Fibroblast of pulmonary artery (primary cell): Measurements from ENCODE around the gene HIPK2.

ENCODE experiments used
- DNase-seq: peaks from one replicate; pipeline ENCODE4 v3.0.0-alpha.2; 2010; ENCODE audit warnings: low read depth
- H3K4me3 ChIP-seq: replicated peaks from 2 replicates; pipeline ENCODE4 v1.5.1; 2011; ENCODE audit warnings: low read depth, mild to moderate bottlenecking, control low read depth, low read length, moderate library complexity
- CTCF ChIP-seq: IDR thresholded peaks from 2 replicates; pipeline ENCODE4 v1.5.1; 2011; ENCODE audit warnings: mild to moderate bottlenecking, control low read depth, low read length, inconsistent platforms; ENCODE audit errors: missing control alignments

The HIPK2 gene

DNA sequence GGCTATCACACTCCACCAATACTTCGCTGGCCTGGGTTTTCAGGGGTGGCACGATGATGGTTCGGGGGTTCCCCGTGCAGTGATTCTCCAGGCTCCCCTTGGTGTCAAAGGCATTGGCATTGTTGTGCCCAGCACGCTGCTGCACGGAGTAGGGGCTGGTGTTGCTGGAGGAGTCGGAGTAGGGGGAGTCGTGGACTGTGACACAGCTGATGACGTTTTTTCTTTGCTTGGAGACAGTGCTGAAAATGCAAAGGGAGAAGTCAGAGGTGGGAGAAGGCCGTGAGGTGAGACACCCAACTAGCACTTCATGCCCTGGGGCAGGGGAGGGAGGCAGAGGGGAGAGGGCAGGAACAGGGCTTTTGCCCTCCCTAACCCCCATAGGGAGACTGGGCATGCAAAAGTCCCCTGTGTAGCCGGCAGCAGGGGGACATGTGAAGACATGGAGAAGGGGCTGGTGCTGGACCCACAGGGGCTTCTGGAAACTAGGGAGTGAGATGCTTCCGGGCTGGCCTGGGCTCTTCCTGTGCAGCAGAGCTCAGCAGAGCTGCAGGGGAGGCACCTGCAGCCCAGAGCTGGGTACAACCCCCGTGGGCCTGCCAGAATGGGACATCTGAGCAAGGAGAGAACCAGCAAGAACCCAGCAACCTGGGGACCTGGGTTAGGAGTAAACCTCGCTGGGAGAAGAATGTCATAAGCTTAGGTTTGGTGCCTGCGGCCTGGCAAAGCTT lies 193.8 kb downstream of the HIPK2 start:
- no peak for DNase-seq
- TF ChIP-seq CTCF: no peak
- no peak overlapping the region for H3K4me3 ChIP-seq

- no peak overlapping the region for H3K4me3 ChIP-seq
- TF ChIP-seq CTCF: no peak
- no peak for DNase-seq
These were observed 195.1 kb downstream of the HIPK2 start for GRCh38 chr7:139582671-139583155.

- no peak for TF ChIP-seq CTCF
- no peak for DNase-seq
- no peak overlapping the region for H3K4me3 ChIP-seq
These were observed 195.6 kb downstream of the HIPK2 start for GRCh38 chr7:139582130-139582650.

GRCh38 chr7:139580435-139580834 lies 197.4 kb downstream of the HIPK2 start:
- H3K4me3 ChIP-seq: no peak overlapping the region
- no peak for TF ChIP-seq CTCF
- no peak for DNase-seq

DNA sequence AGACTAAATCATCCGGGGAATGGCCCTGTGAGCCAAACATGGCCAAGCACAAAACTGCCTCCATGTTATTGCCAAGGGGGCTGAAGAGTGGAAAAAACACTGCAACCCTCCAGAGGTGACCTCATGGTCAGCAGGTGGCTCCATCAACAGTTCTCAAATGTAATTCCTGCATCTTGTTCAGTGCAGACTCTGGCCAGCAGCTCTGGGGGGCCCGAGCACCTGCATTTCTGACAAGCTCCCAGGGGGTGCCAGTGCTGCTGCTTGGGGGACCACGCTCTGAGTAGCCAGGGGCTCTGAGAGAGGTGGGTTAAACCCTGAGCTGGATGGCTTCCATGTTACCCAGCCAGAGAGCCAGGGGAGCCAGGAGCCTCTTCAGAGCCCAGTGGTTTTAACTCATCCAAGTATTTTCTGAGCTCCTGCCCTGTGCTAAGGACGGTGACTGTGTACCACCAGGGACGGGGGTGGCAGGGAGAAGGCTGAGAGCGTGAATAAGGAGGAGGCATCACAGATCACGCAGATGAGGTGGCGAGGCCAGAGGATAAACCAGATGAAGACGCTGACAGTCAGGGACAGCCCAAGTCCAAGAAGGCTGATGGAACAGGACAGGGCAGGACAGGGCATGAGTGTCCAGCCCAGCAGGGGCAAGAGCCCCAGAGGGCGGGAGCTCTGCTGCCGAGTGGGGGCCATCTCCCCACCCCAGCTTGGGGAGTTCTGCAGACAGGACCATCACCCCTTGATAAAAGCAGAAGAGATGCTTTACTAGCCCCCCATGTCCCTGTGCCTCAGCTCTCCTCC lies 201.4 kb downstream of the HIPK2 start:
- no peak for TF ChIP-seq CTCF
- no peak for DNase-seq
- H3K4me3 ChIP-seq: no peak overlapping the region

DNA sequence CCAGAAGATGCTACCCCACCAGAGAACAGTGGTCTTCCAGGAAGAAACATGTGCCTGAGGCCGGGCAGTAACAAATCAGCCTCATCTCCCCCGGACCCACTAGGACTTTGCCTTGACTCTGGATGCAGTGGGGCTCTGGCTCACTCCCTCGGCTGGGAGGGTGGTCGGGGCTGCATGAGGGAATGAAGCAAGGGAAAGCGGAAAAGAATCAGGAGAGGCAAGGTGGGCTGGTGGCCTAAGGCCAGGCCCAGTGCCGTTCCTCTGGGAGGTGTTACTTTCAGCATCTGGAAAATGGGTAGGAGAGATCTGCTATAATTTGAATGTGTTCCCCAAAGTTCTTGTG lies 202.5 kb downstream of the HIPK2 start:
- H3K4me3 ChIP-seq: no peak overlapping the region
- TF ChIP-seq CTCF: no peak
- no peak for DNase-seq
